Dedifferentiated amniotic fluid mesenchymal stem cell (primary cell): ENCODE measurements around the gene GALP.
"Not testable (repeated sequence)": the region's sequence is repeated elsewhere in the genome, so short reads cannot be mapped to it uniquely, and the experiment has no call there.

Experiments used
- DNase-seq: peaks from one replicate; pipeline ENCODE4 v3.0.0-alpha.2; 2016; ENCODE audit errors: extremely low spot score

Gene GALP

GRCh38 chr19:56175861-56176307 lies at the start of gene GALP:
GALP (plus strand) TSS chr19:56176008; CDS start chr19:56177109, 1,101 bp downstream.
- not testable (repeated sequence) for DNase-seq

- DNase-seq: no peak
Observed at GRCh38 chr19:56126983-56127780, 48.6 kb upstream of the GALP start.

- no peak for DNase-seq
Observed at GRCh38 chr19:56130006-56130405, 45.8 kb upstream of the GALP start.

GRCh38 chr19:56131651-56132050 lies 44.2 kb upstream of the GALP start:
- DNase-seq: no peak

- peak; percentile 34 for DNase-seq
Observed at GRCh38 chr19:56132316-56132822, 43.4 kb upstream of the GALP start.

GRCh38 chr19:56133858-56134653 lies 41.8 kb upstream of the GALP start:
- no peak for DNase-seq

- DNase-seq: no peak
Observed at GRCh38 chr19:56134654-56134921, 41.2 kb upstream of the GALP start.

GRCh38 chr19:56136362-56136761 lies 39.4 kb upstream of the GALP start:
- DNase-seq: no peak

- no peak for DNase-seq
Observed at GRCh38 chr19:56137405-56137804, 38.4 kb upstream of the GALP start.

- no peak for DNase-seq
Observed at GRCh38 chr19:56138069-56138468, 37.7 kb upstream of the GALP start.

GRCh38 chr19:56139847-56140582 lies 35.8 kb upstream of the GALP start:
- no peak for DNase-seq

GRCh38 chr19:56140583-56141416 lies 35.0 kb upstream of the GALP start, which contains the start of gene ZNF444:
ZNF444 (plus strand) TSS chr19:56141287; CDS start chr19:56146912, 5,625 bp downstream.
- DNase-seq: peak; percentile 99

- no peak for DNase-seq
Observed at GRCh38 chr19:56141417-56141993, 34.3 kb upstream of the GALP start.

GRCh38 chr19:56142087-56142787 lies 33.6 kb upstream of the GALP start:
- DNase-seq: no peak

- DNase-seq: no peak
Observed at GRCh38 chr19:56142897-56143434, 32.8 kb upstream of the GALP start.

GRCh38 chr19:56144376-56144775 lies 31.4 kb upstream of the GALP start:
- no peak for DNase-seq

- DNase-seq: no peak
Observed at GRCh38 chr19:56144831-56145230, 31.0 kb upstream of the GALP start.

- DNase-seq: no peak
Observed at GRCh38 chr19:56145698-56146097, 30.1 kb upstream of the GALP start.

- no peak for DNase-seq
Observed at GRCh38 chr19:56146904-56147303, 28.9 kb upstream of the GALP start.

- DNase-seq: no peak
Observed at GRCh38 chr19:56147307-56147706, 28.5 kb upstream of the GALP start.
